SK-N-SH (cell line): ENCODE results near the gene CCDC154. TPM values are rescaled to one million over a fixed set of nuclear protein-coding genes. Genes with fewer than 3 reads are reported as not detected.

Source experiments
- CTCF ChIA-PET: fragments of 300-600, 350-600 bp; formaldehyde crosslinking; extraction: SDS; loops from one replicate; lab custom pipeline; 2021; lab: Yijun Ruan, JAX
- POLR2A ChIA-PET: fragments of 350-600 bp; sonication (Branson Sonifier 250); formaldehyde crosslinking; extraction: SDS; loops from one replicate; lab custom pipeline; 2020; ENCODE audit warnings: antibody characterized with exemption, inconsistent platforms; lab: Yijun Ruan, JAX
- DNase-seq: peaks from one replicate; pipeline ENCODE4 v3.0.0; 2012
- H2AFZ ChIP-seq: fragments of 200-600 bp; sonication (generic); 2 replicates; pipeline ENCODE4 v1.8.1; 2016; ENCODE audit warnings: antibody characterized with exemption, mild to moderate bottlenecking, low read depth
- H3F3A ChIP-seq: fragments of 200-600 bp; sonication (generic); replicated peaks from 2 replicates; pipeline ENCODE3; 2016; ENCODE audit warnings: antibody characterized with exemption, mild to moderate bottlenecking; ENCODE audit not compliant: insufficient read depth
- H3K27ac ChIP-seq, 2 experiments: fragments of 200-500 bp in 1 of 2; fragments of 200-600 bp in 1 of 2; sonication (Bioruptor generic) in 1 of 2; sonication (generic), shearing (Covaris generic) in 1 of 2; 2 replicates each; pipeline versions ENCODE4 v1.5.1 to v1.6.1; 2014 to 2016; ENCODE audit warnings: low read depth in 2 of 2, inconsistent platforms in 1 of 2, low read length in 1 of 2, mild to moderate bottlenecking in 1 of 2, mixed read lengths in 1 of 2
- H3K27me3 ChIP-seq: fragments of 200-600 bp; sonication (generic), shearing (Covaris generic); 2 replicates; pipeline ENCODE4 v1.6.1; 2016; ENCODE audit warnings: mixed run types; ENCODE audit not compliant: insufficient read depth
- H3K36me3 ChIP-seq, 2 experiments: fragments of 200-500 bp in 1 of 2; fragments of 200-600 bp in 1 of 2; sonication (Bioruptor generic) in 1 of 2; sonication (generic) in 1 of 2; replicated peaks in 1 of 2; 2 replicates each; pipeline versions ENCODE3 to v1.5.1; 2014 to 2016; ENCODE audit warnings: low read length in 1 of 2, mild to moderate bottlenecking in 1 of 2; ENCODE audit not compliant: insufficient read depth in 2 of 2, control insufficient read depth in 1 of 2
- H3K4me1 ChIP-seq, 2 experiments: fragments of 200-500 bp in 1 of 2; fragments of 200-600 bp in 1 of 2; sonication (Bioruptor generic) in 1 of 2; sonication (generic), shearing (Covaris generic) in 1 of 2; 2 replicates each; pipeline versions ENCODE4 v1.5.1 to v1.6.1; 2014 to 2016; ENCODE audit warnings: low read depth in 1 of 2, low read length in 1 of 2, mixed run types in 1 of 2; ENCODE audit not compliant: insufficient read depth in 2 of 2, control insufficient read depth in 1 of 2
- H3K4me2 ChIP-seq: fragments of 200-600 bp; sonication (generic), shearing (Covaris generic); 2 replicates; pipeline ENCODE4 v1.6.1; 2017; ENCODE audit warnings: mixed run types
- H3K4me3 ChIP-seq, 2 experiments: fragments of 200-500 bp in 1 of 2; fragments of 200-600 bp in 1 of 2; sonication (Bioruptor generic) in 1 of 2; sonication (generic), shearing (Covaris generic) in 1 of 2; 2 replicates each; pipeline versions ENCODE4 v1.5.1 to v1.8.1; 2014 to 2016; ENCODE audit warnings: low read depth in 2 of 2, inconsistent platforms in 1 of 2, low read length in 1 of 2, mild to moderate bottlenecking in 1 of 2, mixed read lengths in 1 of 2, moderate library complexity in 1 of 2
- H3K79me2 ChIP-seq: fragments of 200-600 bp; sonication (generic); 2 replicates; pipeline ENCODE4 v1.8.1; 2017; ENCODE audit warnings: mild to moderate bottlenecking; ENCODE audit not compliant: insufficient read depth
- H3K9ac ChIP-seq: fragments of 200-600 bp; sonication (generic); 2 replicates; pipeline ENCODE4 v1.6.1; 2017; ENCODE audit warnings: mixed run types
- H3K9me2 ChIP-seq: fragments of 200-600 bp; sonication (generic); 2 replicates; pipeline ENCODE4 v1.6.1; 2017; ENCODE audit warnings: mixed run types
- H3K9me3 ChIP-seq: fragments of 200-600 bp; sonication (generic); 2 replicates; pipeline ENCODE4 v1.6.1; 2017; ENCODE audit warnings: mixed run types, mild to moderate bottlenecking, moderate library complexity
- H4K20me1 ChIP-seq: fragments of 200-600 bp; sonication (generic); 2 replicates; pipeline ENCODE4 v1.6.1; 2017; ENCODE audit warnings: mild to moderate bottlenecking, mixed run types; ENCODE audit not compliant: insufficient read depth
- ELF1 ChIP-seq: IDR thresholded peaks from 2 replicates; pipeline ENCODE4 v1.4.0; 2012
- EP300 ChIP-seq, 2 experiments: IDR thresholded peaks; 2 replicates each; pipeline versions ENCODE4 v1.4.0 to v1.6.1; 2012; ENCODE audit warnings: borderline replicate concordance in 1 of 2, low read depth in 1 of 2, low read length in 1 of 2
- EZH2phosphoT487 ChIP-seq: fragments of 200-600 bp; sonication (generic); IDR thresholded peaks from 2 replicates; pipeline ENCODE4 v1.6.1; 2017; ENCODE audit warnings: low read depth, mixed run types, mild to moderate bottlenecking, antibody characterized with exemption, moderate library complexity, borderline replicate concordance
- FOXJ3 ChIP-seq: sonication (generic); formaldehyde crosslinking; IDR thresholded peaks from 2 replicates; pipeline ENCODE4 v1.5.1; 2020; ENCODE audit warnings: mild to moderate bottlenecking, missing genetic modification reagents
- GATA2 ChIP-seq: sonication (generic); formaldehyde crosslinking; IDR thresholded peaks from 2 replicates; pipeline ENCODE4 v1.5.0; 2020; ENCODE audit warnings: mild to moderate bottlenecking, missing genetic modification reagents
- IRF3 ChIP-seq: fragments of 150-350 bp; IDR thresholded peaks from 2 replicates; pipeline ENCODE4 v1.6.1; 2016; ENCODE audit warnings: mild to moderate bottlenecking, low read depth, low read length
- MAX ChIP-seq: IDR thresholded peaks from 2 replicates; pipeline ENCODE4 v1.4.0; 2012; ENCODE audit warnings: low read depth
- MEF2A ChIP-seq: IDR thresholded peaks from 2 replicates; pipeline ENCODE4 v1.4.0; 2012; ENCODE audit warnings: low read depth, borderline replicate concordance
- MXI1 ChIP-seq: IDR thresholded peaks from 2 replicates; pipeline ENCODE4 v1.6.1; 2012; ENCODE audit warnings: mild to moderate bottlenecking, low read depth, low read length, improper control_type of control experiment
- POLR2AphosphoS5 ChIP-seq: IDR thresholded peaks from 2 replicates; pipeline ENCODE4 v1.6.1; 2012; ENCODE audit warnings: low read depth, low read length
- RAD21 ChIP-seq: IDR thresholded peaks from 2 replicates; pipeline ENCODE4 v1.6.1; 2012; ENCODE audit warnings: mild to moderate bottlenecking, low read length
- RCOR1 ChIP-seq: fragments of 150-350 bp; IDR thresholded peaks from 2 replicates; pipeline ENCODE4 v1.6.1; 2017; ENCODE audit warnings: antibody characterized with exemption, low read length
- SIN3A ChIP-seq: IDR thresholded peaks from 2 replicates; pipeline ENCODE4 v1.6.1; 2012; ENCODE audit warnings: low read depth, mild to moderate bottlenecking, low read length, moderate library complexity, borderline replicate concordance
- SMC3 ChIP-seq: IDR thresholded peaks from 2 replicates; pipeline ENCODE4 v1.6.1; 2012; ENCODE audit warnings: low read depth, low read length, improper control_type of control experiment
- TEAD4 ChIP-seq: IDR thresholded peaks from 2 replicates; pipeline ENCODE4 v1.4.0; 2012; ENCODE audit warnings: mild to moderate bottlenecking, borderline replicate concordance; ENCODE audit not compliant: insufficient read depth
- USF1 ChIP-seq: IDR thresholded peaks from 2 replicates; pipeline ENCODE4 v1.4.0; 2012; ENCODE audit warnings: low read depth, borderline replicate concordance
- YY1 ChIP-seq: IDR thresholded peaks from 2 replicates; pipeline ENCODE4 v1.4.0; 2012; ENCODE audit warnings: low read depth, mild to moderate bottlenecking
- WGBS: methylation state at CpG from one replicate; pipeline ENCODE4 v1.1.6; 2017; ENCODE audit warnings: low lambda C conversion rate; 5-methylcytosine and 5-hydroxymethylcytosine counted together
- polyA plus RNA-seq, 3 experiments: library from polyadenylated mRNA; depleted of rRNA; stranded (reverse); fragments of >200 nt; gene quantifications; 2 replicates each; pipeline ENCODE4 v1.2.3, GENCODE V29; 2012
- TF ChIP-seq, protein P1 (sequence below): IDR thresholded peaks from 2 replicates; pipeline ENCODE4 v1.4.0; 2012; ENCODE audit warnings: low read depth, borderline replicate concordance
- TF ChIP-seq, protein P2 (sequence below): IDR thresholded peaks from 2 replicates; pipeline ENCODE4; 2012

CCDC154 gene
- polyA plus RNA-seq, 1 of the 3 experiments (the other 2 are of a cell fraction) = 0.35 TPM

DNA sequence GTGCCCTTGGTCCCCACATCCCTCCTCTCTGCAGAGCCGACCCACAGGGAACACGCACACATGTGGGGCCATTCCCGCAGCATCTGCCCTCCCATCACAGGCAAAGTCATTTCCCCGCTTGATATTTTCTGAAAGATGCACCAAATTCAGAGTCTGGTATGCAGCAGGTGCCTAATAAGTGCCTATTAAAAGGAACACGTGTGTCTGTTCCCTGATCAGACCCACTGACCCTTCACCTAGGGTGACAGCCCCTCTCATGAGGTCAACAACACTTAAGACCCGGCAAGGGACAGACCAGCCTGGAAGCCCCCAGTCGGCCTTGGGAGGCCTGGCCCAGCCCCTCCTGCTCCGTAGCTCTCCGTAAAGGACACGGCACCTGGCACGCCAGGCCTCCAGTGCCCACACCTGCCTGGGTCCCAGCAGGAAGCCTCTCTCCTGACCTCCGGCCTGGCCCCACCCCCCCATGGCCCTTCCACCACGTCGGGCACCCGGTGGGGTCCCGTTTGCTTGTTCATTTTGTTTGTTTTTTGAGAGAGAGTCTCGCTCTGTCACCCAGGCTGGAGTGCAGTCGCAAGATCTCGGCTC, 49.9 kb downstream of the CCDC154 start:
- Histone ChIP-seq H3K27ac (no peak overlapping the region), H3K4me3 (no peak overlapping the region), H4K20me1 (no peaks in the 10 kb centered on the region), H3K4me1 (no peaks in the 10 kb centered on the region), H3K79me2 (no peaks in the 10 kb centered on the region), H3K4me2 (no peak overlapping the region), H3K36me3 (peaks cover 0 to 6% of the 10 kb centered on the region in 2 experiments), H3K9me2 (no peaks in the 10 kb centered on the region), H3K9me3 (no peaks in the 10 kb centered on the region), H3F3A (no peaks in the 10 kb centered on the region), H3K9ac (no peak overlapping the region), H3K27me3 (no peaks in the 10 kb centered on the region), H2AFZ (no peak overlapping the region)
- no peak for DNase-seq
- ChIA-PET CTCF (interaction anchor here (0.6 kb wide), 1 partner anchor 378 kb away, joined by 3 read pairs; the partner anchor contains the start of genes EME2 and MRPS34), POLR2A (no interaction called here)
- WGBS = 89% methylated on average over 18 of the region's 19 CpGs
- TF ChIP-seq, protein P1, sequence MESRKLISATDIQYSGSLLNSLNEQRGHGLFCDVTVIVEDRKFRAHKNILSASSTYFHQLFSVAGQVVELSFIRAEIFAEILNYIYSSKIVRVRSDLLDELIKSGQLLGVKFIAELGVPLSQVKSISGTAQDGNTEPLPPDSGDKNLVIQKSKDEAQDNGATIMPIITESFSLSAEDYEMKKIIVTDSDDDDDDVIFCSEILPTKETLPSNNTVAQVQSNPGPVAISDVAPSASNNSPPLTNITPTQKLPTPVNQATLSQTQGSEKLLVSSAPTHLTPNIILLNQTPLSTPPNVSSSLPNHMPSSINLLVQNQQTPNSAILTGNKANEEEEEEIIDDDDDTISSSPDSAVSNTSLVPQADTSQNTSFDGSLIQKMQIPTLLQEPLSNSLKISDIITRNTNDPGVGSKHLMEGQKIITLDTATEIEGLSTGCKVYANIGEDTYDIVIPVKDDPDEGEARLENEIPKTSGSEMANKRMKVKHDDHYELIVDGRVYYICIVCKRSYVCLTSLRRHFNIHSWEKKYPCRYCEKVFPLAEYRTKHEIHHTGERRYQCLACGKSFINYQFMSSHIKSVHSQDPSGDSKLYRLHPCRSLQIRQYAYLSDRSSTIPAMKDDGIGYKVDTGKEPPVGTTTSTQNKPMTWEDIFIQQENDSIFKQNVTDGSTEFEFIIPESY = no peak
- TF ChIP-seq RAD21 (no peak), RCOR1 (no peak), POLR2AphosphoS5 (no peak), MEF2A (no peak), EZH2phosphoT487 (no peak), USF1 (no peak)

- no peak overlapping the region for H3K9ac ChIP-seq
- H4K20me1 ChIP-seq = no peaks in the 10 kb centered on the region
- H3K79me2 ChIP-seq = no peaks in the 10 kb centered on the region
- WGBS = 100% methylated on average over 5 of the region's 21 CpGs
- H3K27me3 ChIP-seq = no peaks in the 10 kb centered on the region
- no peak overlapping the region for H3K4me2 ChIP-seq
- no peaks in the 10 kb centered on the region for H3F3A ChIP-seq
- ChIA-PET POLR2A (no interaction called here), CTCF (no interaction called here)
- H3K4me1 ChIP-seq = no peaks in the 10 kb centered on the region
- H3K9me2 ChIP-seq = no peaks in the 10 kb centered on the region
- H3K27ac ChIP-seq = no peak overlapping the region
- no peak overlapping the region for H3K4me3 ChIP-seq
- peaks cover 0 to 6% of the 10 kb centered on the region in 2 experiments for H3K36me3 ChIP-seq
- H2AFZ ChIP-seq = no peak overlapping the region
- DNase-seq = no peak
- TF ChIP-seq POLR2AphosphoS5 (no peak), IRF3 (no peak), SMC3 (no peak), YY1 (no peak), MAX (no peak), SIN3A (no peak), ELF1 (no peak), TEAD4 (no peak), MXI1 (no peak), EP300 (IDR thresholded peaks at IDR 0.05; ENCODE audit: borderline replicate concordance in 1 of 2, low read depth in 1 of 2, low read length in 1 of 2) (no peak), FOXJ3 (CRISPR knock-in tag) (no peak), GATA2 (CRISPR knock-in tag) (no peak)
- TF ChIP-seq, protein P1 = no peak
- TF ChIP-seq, protein P2, sequence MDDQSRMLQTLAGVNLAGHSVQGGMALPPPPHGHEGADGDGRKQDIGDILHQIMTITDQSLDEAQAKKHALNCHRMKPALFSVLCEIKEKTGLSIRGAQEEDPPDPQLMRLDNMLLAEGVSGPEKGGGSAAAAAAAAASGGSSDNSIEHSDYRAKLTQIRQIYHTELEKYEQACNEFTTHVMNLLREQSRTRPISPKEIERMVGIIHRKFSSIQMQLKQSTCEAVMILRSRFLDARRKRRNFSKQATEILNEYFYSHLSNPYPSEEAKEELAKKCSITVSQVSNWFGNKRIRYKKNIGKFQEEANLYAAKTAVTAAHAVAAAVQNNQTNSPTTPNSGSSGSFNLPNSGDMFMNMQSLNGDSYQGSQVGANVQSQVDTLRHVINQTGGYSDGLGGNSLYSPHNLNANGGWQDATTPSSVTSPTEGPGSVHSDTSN = no peak
- no peaks in the 10 kb centered on the region for H3K9me3 ChIP-seq
Observed at GRCh38 chr16:1393613-1394176, 50.7 kb downstream of the CCDC154 start.
